ENCODE data around the gene GPR137B. TPM values are rescaled to one million over a fixed set of nuclear protein-coding genes. Genes with fewer than 3 reads are reported as not detected.
A peak's percentile ranks its signal among the peaks of the same experiment; 100 is the strongest.

Gene GPR137B
- total and polyA plus RNA-seq, 2 of the 13 experiments (the other 11 are each of a cell fraction or from before 2014, with no cell fraction given) = 0.31 to 0.41 TPM

DNA sequence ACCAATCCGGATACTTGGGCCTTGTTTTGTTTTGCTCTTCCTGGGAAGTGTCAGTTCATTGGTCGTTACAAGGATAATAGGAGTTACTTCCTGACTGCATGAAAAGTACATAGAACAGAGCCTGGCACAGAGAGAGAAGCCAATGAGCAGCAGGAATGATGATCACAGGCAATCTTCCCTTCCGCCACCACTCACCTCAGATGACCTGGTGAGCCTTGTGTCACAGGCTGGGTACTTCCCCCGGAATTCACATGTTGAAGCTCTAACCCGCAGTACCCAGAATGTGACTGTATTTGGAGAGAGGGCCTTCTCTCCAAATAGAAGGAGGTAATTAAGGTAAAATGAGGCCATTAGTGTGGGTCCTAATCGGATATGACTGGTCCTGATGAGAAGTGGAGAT, 18.8 kb upstream of the GPR137B start:
- Histone ChIP-seq H4K20me1 (ENCODE audit: insufficient read depth, low read length) (no peaks in the 10 kb centered on the region), H2AFZ (ENCODE audit: low read length) (no peak overlapping the region), H3K4me2 (ENCODE audit: low read depth, low read length) (no peak overlapping the region), H3K36me3 (replicated peaks in 1 of 2; ENCODE audit: control insufficient read depth in 1 of 2, insufficient read depth in 2 of 2, low read length in 2 of 2) (no peaks in the 10 kb centered on the region), H3K9me3 (ENCODE audit: low read length) (no peaks in the 10 kb centered on the region), H3K27me3 (ENCODE audit: control insufficient read depth in 1 of 2, insufficient read depth in 2 of 2, low read length in 2 of 2) (peaks cover 0 to 28% of the 10 kb centered on the region in 2 experiments; a peak in 2 of 5 replicates), H3K9ac (ENCODE audit: insufficient read depth, low read depth, low read length) (no peak overlapping the region), H3K4me1 (ENCODE audit: insufficient read depth, low read length) (peaks cover 9% of the 10 kb centered on the region), H3K27ac (ENCODE audit: extremely low read length, insufficient read depth, low read length) (no peak overlapping the region), H3K79me2 (ENCODE audit: insufficient read depth, low read length) (no peaks in the 10 kb centered on the region), H3K4me3 (replicated peaks in 1 of 3; ENCODE audit: insufficient read depth in 1 of 3, low read depth in 2 of 3, low read length in 3 of 3) (no peak overlapping the region)
- in situ Hi-C loops (cut with HindIII; ENCODE audit: extremely low pct_ligation_motif_present, low pct_unique_long_range_greater_than_20kb) (loop anchor here (25.0 kb wide), 3 partner anchors 989 to 1439 kb away; no protein-coding TSS in a partner anchor), intact Hi-C loops (cut with micrococcal nuclease; ENCODE audit: unreplicated experiment) (no loop called here)
- no TSS peak for BruUV-seq (replicated peaks)
- no peak for FAIRE-seq
- POLR2A ChIA-PET = no interaction called here
- TF ChIP-seq FOXA1 (IDR thresholded peaks at IDR 0.05) = no peak
- TF ChIP-seq FOXA1 (CRISPR knock-in tag; IDR thresholded peaks at IDR 0.05) = no peak
- TF ChIP-seq MBD4 (IDR thresholded peaks at IDR 0.05; ENCODE audit: borderline replicate concordance, low read length) = no peak
- TF ChIP-seq ARNT (IDR thresholded peaks at IDR 0.05) = no peak
- TF ChIP-seq KLF11 (CRISPR knock-in tag; IDR thresholded peaks at IDR 0.05) = no peak
- no peak for TF ChIP-seq SRY (CRISPR knock-in tag; IDR thresholded peaks at IDR 0.05)
- no peak for TF ChIP-seq SNAI1 (CRISPR knock-in tag; IDR thresholded peaks at IDR 0.05; ENCODE audit: borderline replicate concordance)
- TF ChIP-seq SMARCE1 (IDR thresholded peaks at IDR 0.05; ENCODE audit: borderline replicate concordance) = no peak
- TF ChIP-seq CHD2 (IDR thresholded peaks at IDR 0.05; ENCODE audit: low read depth, low read length) = no peak
- no peak for TF ChIP-seq SKI (IDR thresholded peaks at IDR 0.05; ENCODE audit: partially characterized antibody)
- TF ChIP-seq SMAD3 (CRISPR knock-in tag; IDR thresholded peaks at IDR 0.05) = no peak
- ATAC-seq = no peak
- DNase-seq (ENCODE audit: low spot score) = no peak
- CTCF ChIA-PET (ENCODE audit: low intra/inter-chr PET ratio, low total read pairs) = no interaction called here
- WGBS (ENCODE audit: low lambda C conversion rate) = 37% methylated on average over 6 of the region's 6 CpGs

DNA sequence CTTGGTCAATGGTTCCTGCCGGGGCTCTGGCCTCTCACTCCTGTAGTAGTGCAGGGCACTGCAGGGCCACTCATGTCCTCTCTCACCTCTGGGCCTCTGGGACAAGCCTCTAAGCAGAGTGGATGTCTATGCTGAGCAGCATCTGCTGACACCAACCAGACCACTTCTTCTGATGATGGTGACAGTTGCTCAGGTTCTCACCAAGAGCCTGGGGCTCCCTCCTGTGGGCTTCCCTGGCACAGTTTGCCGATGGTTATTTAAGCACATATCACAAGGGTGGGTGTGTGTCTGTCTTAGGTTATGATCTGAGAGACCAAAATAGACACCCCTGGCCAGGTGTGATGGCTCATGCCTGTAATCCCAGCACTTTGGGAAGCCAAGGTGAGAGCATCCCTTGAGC, 17.4 kb upstream of the GPR137B start:
- Histone ChIP-seq H4K20me1 (ENCODE audit: insufficient read depth, low read length) (no peaks in the 10 kb centered on the region), H3K9ac (ENCODE audit: insufficient read depth, low read depth, low read length) (no peak overlapping the region), H3K27ac (ENCODE audit: extremely low read length, insufficient read depth, low read length) (no peak overlapping the region), H2AFZ (ENCODE audit: low read length) (no peak overlapping the region), H3K4me3 (replicated peaks in 1 of 3; ENCODE audit: insufficient read depth in 1 of 3, low read depth in 2 of 3, low read length in 3 of 3) (no peak overlapping the region), H3K9me3 (ENCODE audit: low read length) (no peaks in the 10 kb centered on the region), H3K4me2 (ENCODE audit: low read depth, low read length) (no peak overlapping the region), H3K36me3 (replicated peaks in 1 of 2; ENCODE audit: control insufficient read depth in 1 of 2, insufficient read depth in 2 of 2, low read length in 2 of 2) (no peaks in the 10 kb centered on the region), H3K4me1 (ENCODE audit: insufficient read depth, low read length) (peaks cover 16% of the 10 kb centered on the region), H3K79me2 (ENCODE audit: insufficient read depth, low read length) (no peaks in the 10 kb centered on the region), H3K27me3 (ENCODE audit: control insufficient read depth in 1 of 2, insufficient read depth in 2 of 2, low read length in 2 of 2) (peaks cover 0 to 22% of the 10 kb centered on the region in 2 experiments; a peak in 2 of 5 replicates)
- in situ Hi-C loops (cut with HindIII; ENCODE audit: extremely low pct_ligation_motif_present, low pct_unique_long_range_greater_than_20kb) (loop anchor here (25.0 kb wide), 3 partner anchors 987 to 1437 kb away; no protein-coding TSS in a partner anchor), intact Hi-C loops (cut with micrococcal nuclease; ENCODE audit: unreplicated experiment) (no loop called here)
- WGBS (ENCODE audit: low lambda C conversion rate) = 0% methylated on average over 1 of the region's 2 CpGs
- FAIRE-seq (no peak), ATAC-seq (peak; percentile 59), DNase-seq (ENCODE audit: low spot score) (peak; percentile 15)
- BruUV-seq (replicated peaks) = no TSS peak
- POLR2A ChIA-PET = no interaction called here
- CTCF ChIA-PET (ENCODE audit: low intra/inter-chr PET ratio, low total read pairs) = no interaction called here
- TF ChIP-seq SMC3 (IDR thresholded peaks at IDR 0.05; ENCODE audit: low read length) = 0 out of 2 replicates have a peak, but pooled peaks have one; percentile 2
- no peak for TF ChIP-seq ZFYVE20 (CRISPR knock-in tag; IDR thresholded peaks at IDR 0.05; ENCODE audit: borderline replicate concordance, low read depth)
- TF ChIP-seq CTCF (CRISPR knock-in tag; IDR thresholded peaks at IDR 0.05) = peak; percentile 37; the same call in 1 of the 2 replicates
- TF ChIP-seq STAG1 (CRISPR knock-in tag; IDR thresholded peaks at IDR 0.05) = peak; percentile 19; the same call in 1 of the 2 replicates
- TF ChIP-seq RNF2 (conservative IDR thresholded peaks at IDR 0.05; ENCODE audit: low read depth) = no peak
- TF ChIP-seq REST (IDR thresholded peaks at IDR 0.05; ENCODE audit: borderline replicate concordance in 1 of 2, low read depth in 1 of 2, low read length in 2 of 2) = no peak

All from HepG2 (cell line).